HEK293T (cell line): ENCODE data around the gene NF1.

Source experiments
- BHLHE40 ChIP-seq: fragments of 450-650 bp; IDR thresholded peaks from 2 replicates; pipeline ENCODE4 v1.6.1; 2016; ENCODE audit warnings: mild to moderate bottlenecking, moderate library complexity, borderline replicate concordance
- PKNOX1 ChIP-seq: fragments of 450-650 bp; IDR thresholded peaks from 2 replicates; pipeline ENCODE4 v1.6.1; 2016
- TARDBP ChIP-seq: fragments of 450-650 bp; IDR thresholded peaks from 2 replicates; pipeline ENCODE4 v1.6.1; 2016

DNA sequence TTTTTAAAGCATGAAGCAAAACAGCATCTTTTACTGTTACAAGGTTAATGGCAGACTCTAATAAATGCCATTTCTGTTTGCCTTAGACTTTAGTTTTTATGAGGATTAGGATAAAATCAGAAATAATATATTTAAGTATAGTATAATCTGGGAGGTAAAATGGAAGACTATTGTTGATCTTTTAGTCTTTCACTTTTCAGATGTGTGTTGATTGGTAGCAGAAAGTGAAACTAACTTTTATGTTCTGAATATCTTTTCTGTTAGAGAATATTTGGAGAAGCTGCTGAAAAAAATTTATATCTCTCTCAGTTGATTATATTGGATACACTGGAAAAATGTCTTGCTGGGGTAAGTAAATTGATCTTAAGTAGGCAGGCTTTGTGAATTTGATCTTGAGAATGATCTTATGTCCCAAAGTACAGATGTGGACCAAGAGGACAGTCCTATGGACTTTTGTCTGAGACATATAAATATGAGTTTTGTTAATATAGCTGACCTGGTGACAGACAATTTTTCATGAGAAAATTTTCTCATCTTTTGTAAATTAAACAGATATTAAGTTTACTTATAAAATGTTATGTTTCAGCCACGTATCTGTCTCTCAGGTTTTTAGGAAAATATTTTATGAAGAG is 64.1 kb downstream of the NF1 start:
- TF ChIP-seq BHLHE40 (no peak), PKNOX1 (no peak), TARDBP (no peak)
